Gastrocnemius medialis (tissue), 4 donors: ENCODE data around the gene TSPYL1. TPM values are rescaled to one million over a fixed set of nuclear protein-coding genes. Genes with fewer than 3 reads are reported as not detected.
A peak's percentile ranks its signal among the peaks of the same experiment; 100 is the strongest.

Source experiments
- ATAC-seq, 2 donors: fragments of 150-250 bp; one replicate each; pipeline ENCODE4 v1.9.1; 2016
- DNase-seq, 2 donors: peaks; one replicate each; pipeline ENCODE4 v3.0.0-alpha.2; 2019
- H3K27ac ChIP-seq, 4 donors: fragments of 200-600 bp; sonication (generic); 1 replicate in 1 of 4; 2 replicates in 3 of 4; pipeline ENCODE4 v1.5.1; 2016 to 2018; ENCODE audit warnings: mild to moderate bottlenecking in 2 of 4, moderate library complexity in 1 of 4
- H3K27me3 ChIP-seq, 3 donors: fragments of 200-600 bp; sonication (generic) in 2 of 3; 1 replicate in 1 of 3; 2 replicates in 2 of 3; pipeline versions ENCODE4 v1.5.1 to v1.6.0; 2016 to 2019; ENCODE audit warnings: mild to moderate bottlenecking in 1 of 3, moderate library complexity in 1 of 3
- H3K36me3 ChIP-seq, 2 donors: fragments of 200-600 bp; sonication (generic) in 1 of 2; one replicate each; pipeline ENCODE4 v1.5.1; 2017 to 2018
- H3K4me1 ChIP-seq, 2 donors: fragments of 200-600 bp; sonication (generic) in 1 of 2; one replicate each; pipeline ENCODE4 v1.5.1; 2016 to 2017; ENCODE audit warnings: mild to moderate bottlenecking in 2 of 2
- H3K4me3 ChIP-seq, 4 donors: fragments of 200-600 bp; sonication (generic) in 3 of 4; 1 replicate in 1 of 4; 2 replicates in 3 of 4; pipeline ENCODE4 v1.5.1; 2016 to 2019; ENCODE audit warnings: mild to moderate bottlenecking in 2 of 4
- H3K9me3 ChIP-seq, 3 donors: fragments of 200-600 bp; sonication (generic) in 2 of 3; 1 replicate in 1 of 3; 2 replicates in 2 of 3; pipeline ENCODE4 v1.5.1; 2016 to 2019
- POLR2A ChIP-seq, 2 donors: fragments of 450-650 bp; IDR thresholded peaks; one replicate each; pipeline ENCODE4 v1.6.1; 2017; ENCODE audit warnings: antibody characterized with exemption in 2 of 2, mild to moderate bottlenecking in 2 of 2, moderate library complexity in 2 of 2
- in situ Hi-C, 4 donors: fragments of 200-750 bp; cut with MboI; loops; one replicate each; pipeline versions ENCODE4 v1.15.0 to v1.8.0; 2017; ENCODE audit warnings: low sequenced_read_pairs in 4 of 4
- intact Hi-C: fragments of 100-400 bp; cut with DNase I; formaldehyde crosslinking; loops from one replicate; pipeline ENCODE4 v1.15.1; 2023; ENCODE audit warnings: low total_unique reads
- total RNA-seq, 4 donors: library from RNA; depleted of rRNA; stranded (reverse); fragments of >200 nt; gene quantifications; one replicate each; pipeline versions ENCODE4 v1.1.0 to v1.2.3, GENCODE V29; 2016
- TF ChIP-seq, protein P1 (sequence below), 5 experiments: fragments of 450-650 bp in 3 of 5; fragments of 200-600 bp in 2 of 5; sonication (generic) in 2 of 5; IDR thresholded peaks in 4 of 5; conservative IDR thresholded peaks in 1 of 5; 1 replicate in 4 of 5; 2 replicates in 1 of 5; pipeline ENCODE4 v1.5.1; 2016 to 2019; ENCODE audit warnings: antibody characterized with exemption in 5 of 5, mild to moderate bottlenecking in 3 of 5, moderate library complexity in 3 of 5

The TSPYL1 gene
- total RNA-seq, 4 donors from 2014 or later: 74.2 to 160 (median 81.2) TPM

DNA sequence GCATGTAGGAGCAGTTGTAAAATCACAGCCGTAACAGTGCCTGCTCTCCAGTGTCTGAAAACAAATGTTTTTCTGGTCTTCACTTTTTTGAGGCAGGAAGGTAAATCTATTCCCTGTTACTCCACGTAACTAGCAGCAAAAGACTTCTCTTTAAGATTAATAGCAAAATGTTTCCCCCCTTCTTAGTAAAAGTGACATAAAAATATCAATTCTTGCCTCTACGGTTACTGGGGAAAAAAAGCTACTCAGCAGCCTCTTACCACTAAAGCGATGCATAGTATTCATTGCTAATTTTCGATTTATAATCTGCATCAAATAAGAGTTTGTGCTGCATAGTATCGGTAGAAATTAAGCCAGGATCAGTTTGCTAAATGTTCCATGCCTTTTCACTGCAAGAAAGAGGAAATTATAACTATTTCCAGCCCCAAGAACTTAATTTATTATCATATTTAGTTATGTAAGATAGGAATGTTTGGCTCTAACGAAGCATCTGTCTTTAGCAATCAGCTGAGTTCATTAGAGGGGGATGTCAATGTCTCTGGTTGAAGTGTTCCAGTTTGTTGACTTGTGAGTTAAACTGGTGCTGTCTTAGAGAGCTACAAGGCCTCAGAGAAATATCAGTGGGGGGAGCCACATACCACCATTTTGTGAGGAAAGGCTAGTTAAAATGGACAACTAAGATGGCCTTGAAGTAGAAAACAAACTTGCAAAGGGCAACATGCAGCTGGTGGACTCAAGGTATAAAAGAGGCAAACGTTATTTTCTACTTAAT is 617 bp upstream of the TSPYL1 start:
- Histone ChIP-seq H3K4me1 (peaks cover 47 to 51% of the 10 kb centered on the region in 2 donors), H3K27me3 (no peaks in the 10 kb centered on the region), H3K9me3 (no peaks in the 10 kb centered on the region), H3K4me3 (peak overlapping the region; percentile 69 to 99 (median 86)), H3K36me3 (peaks cover 0 to 4% of the 10 kb centered on the region in 2 donors), H3K27ac (peak overlapping the region; percentile 90 to 99 (median 96))
- in situ Hi-C loops (loop anchor here in 2 of 4 donors (10.0 to 25.0 kb wide), 2 partner anchors 257 to 284 kb away; partner anchors contain the start of gene TRAPPC3L (in 1 of the 2)), intact Hi-C loops (loop anchor here (2.0 to 10.0 kb wide), 3 partner anchors 92 to 290 kb away; partner anchors contain the start of genes DSE and RWDD1)
- no peak for TF ChIP-seq POLR2A (IDR thresholded peaks at IDR 0.05)
- TF ChIP-seq, protein P1, sequence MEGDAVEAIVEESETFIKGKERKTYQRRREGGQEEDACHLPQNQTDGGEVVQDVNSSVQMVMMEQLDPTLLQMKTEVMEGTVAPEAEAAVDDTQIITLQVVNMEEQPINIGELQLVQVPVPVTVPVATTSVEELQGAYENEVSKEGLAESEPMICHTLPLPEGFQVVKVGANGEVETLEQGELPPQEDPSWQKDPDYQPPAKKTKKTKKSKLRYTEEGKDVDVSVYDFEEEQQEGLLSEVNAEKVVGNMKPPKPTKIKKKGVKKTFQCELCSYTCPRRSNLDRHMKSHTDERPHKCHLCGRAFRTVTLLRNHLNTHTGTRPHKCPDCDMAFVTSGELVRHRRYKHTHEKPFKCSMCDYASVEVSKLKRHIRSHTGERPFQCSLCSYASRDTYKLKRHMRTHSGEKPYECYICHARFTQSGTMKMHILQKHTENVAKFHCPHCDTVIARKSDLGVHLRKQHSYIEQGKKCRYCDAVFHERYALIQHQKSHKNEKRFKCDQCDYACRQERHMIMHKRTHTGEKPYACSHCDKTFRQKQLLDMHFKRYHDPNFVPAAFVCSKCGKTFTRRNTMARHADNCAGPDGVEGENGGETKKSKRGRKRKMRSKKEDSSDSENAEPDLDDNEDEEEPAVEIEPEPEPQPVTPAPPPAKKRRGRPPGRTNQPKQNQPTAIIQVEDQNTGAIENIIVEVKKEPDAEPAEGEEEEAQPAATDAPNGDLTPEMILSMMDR (IDR thresholded peaks at IDR 0.05 in 4 of 5, conservative IDR thresholded peaks at IDR 0.05 in 1 of 5): no peak
- ATAC-seq: no peak
- DNase-seq: no peak

- H3K4me1 ChIP-seq: peaks cover 54 to 66% of the 10 kb centered on the region in 2 donors
- H3K27me3 ChIP-seq: no peaks in the 10 kb centered on the region
- peak; percentile 24 to 34 for ATAC-seq
- H3K4me3 ChIP-seq: peak overlapping the region; percentile 69 to 99 (median 86)
- H3K9me3 ChIP-seq: no peaks in the 10 kb centered on the region
- in situ Hi-C loops (loop anchor here in 3 of 4 donors (10.0 to 25.0 kb wide), 2 partner anchors 256 to 258 kb away; partner anchors contain the start of gene TRAPPC3L (in 1 of the 3)), intact Hi-C loops (loop anchor here (1.0 kb wide), 2 partner anchors 25 to 179 kb away; partner anchors contain the start of genes NT5DC1 and TSPYL4)
- peak overlapping the region; percentile 90 to 99 (median 96) for H3K27ac ChIP-seq
- no peak for TF ChIP-seq POLR2A (IDR thresholded peaks at IDR 0.05)
- TF ChIP-seq, protein P1 (IDR thresholded peaks at IDR 0.05 in 4 of 5, conservative IDR thresholded peaks at IDR 0.05 in 1 of 5): no peak
- DNase-seq: peak; percentile 36 to 50
- H3K36me3 ChIP-seq: peaks cover 0 to 13% of the 10 kb centered on the region in 2 donors
Observed at GRCh38 chr6:116278854-116279231, 887 bp downstream of the TSPYL1 start.

DNA sequence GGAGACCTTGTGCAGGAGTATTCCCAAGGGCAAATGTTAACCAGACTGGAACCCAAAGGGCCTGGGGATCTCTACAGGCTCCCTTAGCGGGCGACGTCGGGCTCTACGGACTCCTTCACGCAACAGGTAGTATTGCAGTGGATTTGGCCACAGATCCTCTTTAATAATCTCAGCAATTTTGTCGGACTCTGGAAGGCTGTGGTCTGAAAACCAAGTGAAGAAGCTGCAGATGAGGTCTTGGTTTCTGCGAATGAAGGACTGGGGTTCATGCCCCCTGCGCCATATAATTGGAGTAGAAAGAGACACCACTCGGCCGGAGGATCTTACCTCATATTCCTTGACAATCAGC is 1.3 kb downstream of the TSPYL1 start:
- H3K27ac ChIP-seq: peak overlapping the region; percentile 90 to 99 (median 96)
- no peak for DNase-seq
- H3K27me3 ChIP-seq: no peaks in the 10 kb centered on the region
- in situ Hi-C loops: loop anchor here in 3 of 4 donors (10.0 to 25.0 kb wide), 2 partner anchors 256 to 259 kb away; partner anchors contain the start of gene TRAPPC3L (in 1 of the 3)
- no peak for TF ChIP-seq POLR2A (IDR thresholded peaks at IDR 0.05)
- TF ChIP-seq, protein P1 (IDR thresholded peaks at IDR 0.05 in 4 of 5, conservative IDR thresholded peaks at IDR 0.05 in 1 of 5): no peak
- no peaks in the 10 kb centered on the region for H3K9me3 ChIP-seq
- peaks cover 54 to 66% of the 10 kb centered on the region in 2 donors for H3K4me1 ChIP-seq
- peaks cover 0 to 13% of the 10 kb centered on the region in 2 donors for H3K36me3 ChIP-seq
- peak overlapping the region; percentile 69 to 99 (median 86) for H3K4me3 ChIP-seq
- no peak for ATAC-seq
- intact Hi-C loops: no loop called here

GRCh38 chr6:116277124-116277523 is 2.6 kb downstream of the TSPYL1 start:
- no peaks in the 10 kb centered on the region for H3K27me3 ChIP-seq
- H3K4me1 ChIP-seq: peaks cover 54 to 59% of the 10 kb centered on the region in 2 donors
- DNase-seq (no peak), ATAC-seq (no peak)
- H3K27ac ChIP-seq: peak overlapping the region; percentile 90 to 99 (median 96)
- in situ Hi-C loops (loop anchor here in 3 of 4 donors (10.0 to 25.0 kb wide), 2 partner anchors 258 to 260 kb away; partner anchors contain the start of gene TRAPPC3L (in 1 of the 3)), intact Hi-C loops (no loop called here)
- TF ChIP-seq, protein P1 (IDR thresholded peaks at IDR 0.05 in 4 of 5, conservative IDR thresholded peaks at IDR 0.05 in 1 of 5): no peak
- no peak for TF ChIP-seq POLR2A (IDR thresholded peaks at IDR 0.05)
- H3K36me3 ChIP-seq: peaks cover 0 to 17% of the 10 kb centered on the region in 2 donors
- H3K4me3 ChIP-seq: peak overlapping the region; percentile 69 to 99 (median 86)
- no peaks in the 10 kb centered on the region for H3K9me3 ChIP-seq
